Skeletal muscle tissue (tissue), 4 donors: ENCODE results near the gene WWP2. TPM values are rescaled to one million over a fixed set of nuclear protein-coding genes. Genes with fewer than 3 reads are reported as not detected.

Source experiments
- H3K27ac ChIP-seq: one replicate; pipeline ENCODE4 v1.7.0; 2013; ENCODE audit warnings: mild to moderate bottlenecking, low read depth, low read length, inconsistent platforms
- H3K27me3 ChIP-seq, 3 donors: one replicate each; pipeline ENCODE4 v1.7.0; 2013; ENCODE audit warnings: low read length in 3 of 3; ENCODE audit not compliant: control insufficient read depth in 3 of 3, insufficient read depth in 3 of 3
- H3K36me3 ChIP-seq, 3 donors: one replicate each; pipeline ENCODE4 v1.7.0; 2013; ENCODE audit warnings: low read length in 3 of 3; ENCODE audit not compliant: control insufficient read depth in 3 of 3, insufficient read depth in 3 of 3
- H3K4me1 ChIP-seq, 3 donors: one replicate each; pipeline ENCODE4 v1.7.0; 2013; ENCODE audit warnings: low read length in 3 of 3, mild to moderate bottlenecking in 3 of 3; ENCODE audit not compliant: control insufficient read depth in 3 of 3, insufficient read depth in 3 of 3
- H3K4me3 ChIP-seq, 3 donors: one replicate each; pipeline ENCODE4 v1.7.0; 2013; ENCODE audit warnings: low read length in 3 of 3
- H3K9ac ChIP-seq, 3 donors: one replicate each; pipeline ENCODE4 v1.7.0; 2013; ENCODE audit warnings: low read length in 3 of 3, mild to moderate bottlenecking in 3 of 3, moderate library complexity in 2 of 3, low read depth in 1 of 3
- H3K9me3 ChIP-seq, 3 donors: one replicate each; pipeline ENCODE4 v1.7.0; 2013; ENCODE audit warnings: low read length in 3 of 3; ENCODE audit not compliant: control insufficient read depth in 3 of 3
- total RNA-seq: library from RNA; depleted of rRNA; stranded (reverse); fragments of >200 nt; gene quantifications from one replicate; pipeline ENCODE4 v1.2.3, GENCODE V29; 2014
- donor health status: Osteomylitis.

Gene WWP2
- 14.1 TPM for total RNA-seq

DNA sequence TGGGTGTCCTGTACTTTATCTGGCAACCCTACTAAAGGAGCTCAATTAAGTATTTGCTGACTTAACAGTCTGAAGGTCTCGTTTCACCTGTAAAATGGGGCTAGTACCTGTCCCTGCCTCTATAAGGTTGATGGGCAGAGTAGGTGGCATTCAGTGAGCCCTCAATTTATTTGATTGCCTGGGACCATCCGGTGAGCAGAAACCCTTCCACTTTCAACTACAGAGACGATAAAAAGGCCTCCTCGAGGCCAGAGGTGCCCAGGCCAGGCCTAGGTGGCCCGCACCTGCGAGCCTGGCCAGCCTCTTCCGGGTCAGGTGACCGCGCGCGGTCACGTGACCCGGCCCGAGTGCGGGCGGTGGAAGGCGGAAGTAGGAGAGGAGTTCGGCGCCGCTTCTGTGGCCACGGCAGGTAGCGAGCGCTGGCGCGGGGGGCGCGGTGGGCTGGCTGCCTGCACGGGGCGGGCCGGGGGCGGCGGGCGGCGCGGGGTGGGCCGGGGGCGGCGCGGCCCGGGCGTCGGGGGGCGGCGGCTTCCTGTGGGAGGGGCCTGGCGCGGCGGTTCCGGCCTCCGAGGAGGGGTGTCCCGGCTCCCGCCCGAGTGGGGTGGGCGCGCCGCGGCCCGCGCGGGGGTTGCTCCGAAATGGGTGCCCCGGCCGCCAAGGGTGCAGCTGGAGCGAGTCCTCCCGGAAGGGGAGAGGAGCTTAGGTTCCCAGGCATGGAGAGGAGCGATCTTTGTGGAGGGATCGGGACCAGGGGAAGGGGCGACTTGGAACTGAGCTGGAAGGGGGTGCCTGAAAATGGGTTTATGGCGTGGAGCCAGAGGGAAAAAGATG lies at the start of gene WWP2:
WWP2 (plus strand) TSS at position 350 of the 831 bp plus-strand sequence. CDS start 24,679 bp downstream, outside the sequence.
- Histone ChIP-seq H3K4me1 (peaks cover 0 to 12% (median 9%) of the 10 kb centered on the region in 3 donors), H3K27ac (peak within 1 kb of the TSS; percentile 76), H3K36me3 (peaks cover 0 to 2% (median 0%) of the 10 kb centered on the region in 3 donors), H3K4me3 (peak within 1 kb of the TSS; percentile 76 to 99 (median 97)), H3K27me3 (no peaks in the 10 kb centered on the region), H3K9ac (peak within 1 kb of the TSS; percentile 79 to 96 (median 94)), H3K9me3 (no peaks in the 10 kb centered on the region)

DNA sequence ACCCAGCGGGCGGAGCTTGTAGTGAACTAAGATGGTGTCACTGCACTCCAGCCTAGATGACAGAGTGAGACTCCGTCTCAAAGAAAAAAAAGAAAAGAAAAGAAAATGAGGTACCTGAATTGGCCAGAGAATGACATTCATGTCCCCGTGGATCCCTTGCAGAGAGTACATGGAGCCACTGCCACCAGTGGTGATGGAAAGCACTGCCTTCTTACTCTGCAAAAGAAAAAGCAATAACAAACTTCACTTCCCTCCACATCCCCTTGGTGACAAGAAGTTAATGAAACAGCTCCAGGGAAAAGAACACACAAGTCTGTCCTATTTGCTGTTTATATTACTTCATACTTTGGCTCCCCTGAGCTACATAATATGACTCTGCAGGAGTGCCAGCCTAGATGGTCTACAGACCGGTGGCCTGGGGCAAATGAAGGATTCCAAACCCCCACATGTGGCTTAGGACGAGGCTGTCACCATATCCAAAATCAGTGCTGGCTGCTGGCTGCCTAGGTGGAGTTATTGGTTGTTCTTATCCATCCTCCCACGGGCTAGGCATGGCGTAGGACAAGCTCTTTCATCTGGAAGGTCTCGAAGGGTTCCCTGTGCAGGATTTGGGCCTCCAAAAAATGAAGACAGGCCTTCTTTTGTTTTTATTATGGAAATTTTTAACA lies 49.1 kb upstream of the WWP2 start:
- Histone ChIP-seq H3K36me3 (peaks cover 3 to 33% (median 22%) of the 10 kb centered on the region in 3 donors), H3K4me3 (no peak overlapping the region), H3K27ac (no peak overlapping the region)

DNA sequence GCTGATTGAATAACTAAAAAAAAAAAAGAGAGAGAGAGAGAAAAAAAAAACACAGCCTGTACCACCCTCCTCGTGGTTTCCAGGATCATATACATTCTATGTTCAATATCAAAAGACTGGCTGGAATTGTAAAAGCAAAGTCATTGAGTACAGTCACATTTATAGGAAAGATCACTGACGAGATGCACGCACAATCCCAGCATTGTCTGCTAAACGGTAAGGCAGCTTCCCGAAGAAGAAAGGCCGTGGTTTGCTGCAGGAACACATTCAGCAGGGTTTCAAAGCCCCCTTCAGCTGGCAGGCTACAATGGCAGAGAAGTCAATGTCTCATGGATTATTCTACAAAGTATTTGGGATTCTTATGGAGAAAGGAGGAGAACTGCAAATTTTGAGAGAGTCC lies 45.1 kb upstream of the WWP2 start:
- no peaks in the 10 kb centered on the region for H3K9me3 ChIP-seq
- no peaks in the 10 kb centered on the region for H3K4me1 ChIP-seq
- H3K9ac ChIP-seq: no peak overlapping the region
- H3K27ac ChIP-seq: no peak overlapping the region
- H3K36me3 ChIP-seq: peaks cover 3 to 26% (median 22%) of the 10 kb centered on the region in 3 donors
- H3K27me3 ChIP-seq: no peaks in the 10 kb centered on the region
- no peak overlapping the region for H3K4me3 ChIP-seq

More for the DNA sequence above, 49.1 kb upstream of the WWP2 start:
- H3K4me1 ChIP-seq: peaks cover 0 to 3% (median 2%) of the 10 kb centered on the region in 3 donors
- H3K27me3 ChIP-seq: no peaks in the 10 kb centered on the region
- H3K9ac ChIP-seq: no peak overlapping the region
- no peaks in the 10 kb centered on the region for H3K9me3 ChIP-seq

GRCh38 chr16:69718111-69718764 lies 43.9 kb upstream of the WWP2 start:
- Histone ChIP-seq H3K36me3 (peaks cover 3 to 18% (median 17%) of the 10 kb centered on the region in 3 donors), H3K9ac (no peak overlapping the region), H3K9me3 (no peaks in the 10 kb centered on the region), H3K4me1 (no peaks in the 10 kb centered on the region), H3K27ac (no peak overlapping the region), H3K4me3 (no peak overlapping the region), H3K27me3 (no peaks in the 10 kb centered on the region)

DNA sequence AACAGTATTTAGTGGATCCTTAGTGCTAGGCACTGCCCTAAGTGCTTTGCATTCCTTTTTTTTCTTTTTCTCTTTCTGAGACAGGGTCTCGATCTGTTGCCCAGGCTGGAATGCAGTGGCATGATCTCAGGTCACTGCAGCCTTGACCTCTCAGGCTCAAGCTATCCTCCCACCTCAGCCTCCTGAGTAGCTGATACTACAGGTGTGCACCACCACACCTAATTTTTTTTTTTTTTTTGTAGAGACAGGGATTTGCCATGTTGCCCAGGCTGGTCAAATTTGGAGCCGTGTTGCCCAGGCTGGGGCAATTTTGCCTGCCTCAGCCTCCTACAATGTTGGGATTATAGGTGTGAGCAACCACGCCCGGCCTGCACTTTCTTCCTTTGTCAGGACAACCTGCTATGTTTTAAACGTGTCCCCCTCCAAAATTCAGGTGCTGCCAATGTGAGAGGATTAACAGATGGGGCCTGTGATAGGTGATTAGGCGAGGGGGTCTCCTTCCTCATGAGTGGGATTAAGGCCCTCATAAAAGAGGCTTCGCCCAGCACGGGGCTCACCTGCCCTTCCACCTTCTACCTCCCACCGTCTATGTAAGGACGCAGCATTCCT lies 41.2 kb upstream of the WWP2 start:
- H3K9ac ChIP-seq: no peak overlapping the region
- H3K9me3 ChIP-seq: no peaks in the 10 kb centered on the region
- peaks cover 3 to 15% (median 13%) of the 10 kb centered on the region in 3 donors for H3K36me3 ChIP-seq
- peaks cover 7 to 12% (median 8%) of the 10 kb centered on the region in 3 donors for H3K4me1 ChIP-seq
- H3K27ac ChIP-seq: no peak overlapping the region
- H3K4me3 ChIP-seq: no peak overlapping the region
- no peaks in the 10 kb centered on the region for H3K27me3 ChIP-seq

DNA sequence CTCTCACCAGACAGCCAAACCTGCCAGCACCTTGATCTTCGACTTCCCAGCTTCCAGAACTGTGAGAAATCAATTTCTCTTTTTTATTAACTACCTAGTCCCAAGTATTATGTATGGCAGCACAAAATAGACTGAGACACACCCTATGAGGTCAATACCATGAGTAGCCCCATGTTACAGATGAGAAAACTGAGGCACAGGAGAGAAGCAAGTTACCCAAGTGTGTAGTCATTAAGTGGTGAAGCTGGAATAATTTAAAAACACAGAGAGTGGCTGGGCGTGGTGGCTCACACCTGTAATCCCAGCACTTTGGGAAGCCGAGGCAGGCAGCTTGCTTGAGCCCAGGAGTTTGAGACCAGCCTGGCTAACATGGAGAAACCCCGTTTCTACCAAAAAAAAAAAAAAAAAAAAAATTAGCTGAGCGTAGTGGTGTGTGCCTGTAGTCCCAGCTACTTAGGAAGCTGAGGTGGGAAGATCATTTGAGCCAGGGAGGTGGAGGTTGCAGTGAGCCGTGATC lies 40.6 kb upstream of the WWP2 start:
- peaks cover 9 to 17% (median 10%) of the 10 kb centered on the region in 3 donors for H3K4me1 ChIP-seq
- no peak overlapping the region for H3K4me3 ChIP-seq
- H3K27ac ChIP-seq: no peak overlapping the region
- no peaks in the 10 kb centered on the region for H3K27me3 ChIP-seq
- H3K9ac ChIP-seq: no peak overlapping the region
- H3K9me3 ChIP-seq: no peaks in the 10 kb centered on the region
- H3K36me3 ChIP-seq: peaks cover 3 to 15% (median 13%) of the 10 kb centered on the region in 3 donors

DNA sequence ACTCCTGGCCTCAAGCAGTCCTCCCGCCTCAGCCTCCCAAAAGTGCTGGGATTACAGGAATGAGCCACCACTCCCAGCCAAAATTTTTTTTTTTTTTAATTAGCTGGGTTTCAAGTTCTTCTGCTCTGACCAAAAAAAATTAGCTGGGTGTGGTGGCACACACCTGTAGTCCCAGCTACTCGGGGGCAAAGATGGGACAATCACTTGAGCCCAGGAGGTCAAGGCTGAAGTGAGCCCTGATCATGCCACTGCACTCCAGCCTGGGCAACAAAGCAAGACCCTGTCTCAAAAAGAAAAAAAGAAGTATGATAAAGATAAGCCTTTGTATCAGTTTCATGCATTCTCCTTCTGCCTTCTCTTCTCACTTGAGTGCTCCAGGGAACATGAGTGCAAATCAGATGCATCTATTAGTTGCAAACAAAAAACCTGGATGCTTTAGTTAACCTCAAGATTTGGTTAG lies 37.7 kb upstream of the WWP2 start:
- Histone ChIP-seq H3K36me3 (peaks cover 0 to 2% (median 0%) of the 10 kb centered on the region in 3 donors), H3K9me3 (no peaks in the 10 kb centered on the region), H3K4me3 (no peak overlapping the region), H3K27ac (no peak overlapping the region), H3K9ac (no peak overlapping the region), H3K4me1 (peaks cover 17 to 25% (median 18%) of the 10 kb centered on the region in 3 donors), H3K27me3 (no peaks in the 10 kb centered on the region)

DNA sequence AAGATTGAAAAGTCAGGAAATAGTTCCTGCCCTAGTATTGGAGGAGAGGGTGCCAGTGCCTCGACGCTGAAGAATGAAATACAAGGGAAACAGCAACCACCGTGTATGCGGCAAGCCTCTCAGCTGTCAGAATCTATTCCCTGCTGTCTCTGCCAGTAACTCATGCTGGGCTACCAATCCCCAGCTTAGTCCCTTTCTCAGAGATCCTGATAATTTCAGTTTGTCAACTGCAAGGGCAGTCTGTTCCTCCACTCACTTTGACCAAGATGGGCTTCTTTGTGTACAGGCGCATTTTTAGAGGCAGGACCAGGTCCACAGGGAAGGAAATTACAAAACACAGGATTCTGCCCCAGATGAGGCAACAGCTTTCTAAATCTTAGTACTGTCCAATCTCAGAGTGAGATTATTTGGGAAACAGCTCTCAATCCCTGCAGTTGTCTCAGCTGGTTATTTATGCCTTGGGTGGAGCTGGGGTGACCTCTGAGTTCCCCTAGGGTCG lies 37.1 kb upstream of the WWP2 start:
- Histone ChIP-seq H3K9me3 (no peaks in the 10 kb centered on the region), H3K27me3 (no peaks in the 10 kb centered on the region), H3K4me3 (peak overlapping the region in 1 of 3 donors; percentile 78), H3K27ac (peak overlapping the region; percentile 66), H3K9ac (no peak overlapping the region), H3K4me1 (peaks cover 17 to 25% (median 18%) of the 10 kb centered on the region in 3 donors), H3K36me3 (peaks cover 0 to 2% (median 0%) of the 10 kb centered on the region in 3 donors)
